ENCODE data around the gene DSN1. TPM values are rescaled to one million over a fixed set of nuclear protein-coding genes. Genes with fewer than 3 reads are reported as not detected.

Gene DSN1
- total and polyA plus RNA-seq, 7 donors: 4.4 to 11.7 (median 6.4) TPM

DNA sequence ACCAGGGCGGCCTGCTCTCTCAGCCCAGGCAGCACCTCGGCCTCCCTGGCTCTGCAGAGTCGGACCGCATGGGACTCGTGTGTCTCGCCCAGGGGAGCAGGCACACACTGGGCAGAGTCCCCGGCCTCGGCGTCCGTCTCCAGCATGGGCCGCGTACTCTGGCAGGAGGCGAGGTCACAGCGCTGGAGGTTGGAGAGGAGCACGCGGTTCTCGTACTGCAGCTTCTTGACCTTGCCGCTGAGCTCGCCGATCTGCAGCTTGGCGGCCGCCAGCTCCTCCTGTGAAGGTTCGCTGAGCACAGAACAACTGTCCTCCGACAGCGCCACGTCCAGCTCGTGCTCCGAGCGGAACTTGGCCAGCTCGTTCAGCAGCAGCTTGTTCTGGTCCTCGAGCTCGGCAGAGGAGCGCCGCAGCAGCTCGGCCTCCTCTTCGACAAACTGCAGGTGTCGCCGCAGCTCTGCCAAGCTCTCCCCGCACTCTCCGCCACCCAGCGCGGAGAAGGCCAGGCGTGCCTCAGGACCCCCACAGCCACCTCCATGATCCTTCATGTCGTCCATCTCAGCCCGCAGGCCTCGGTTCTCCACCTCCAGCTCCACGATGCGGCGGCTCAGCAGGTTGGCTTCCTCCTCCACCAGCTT lies 42.0 kb upstream of the DSN1 start:
- Histone ChIP-seq H3K4me3 (no peak overlapping the region), H3K36me3 (peaks cover 9 to 79% (median 46%) of the 10 kb centered on the region in 4 donors), H3K27me3 (no peaks in the 10 kb centered on the region), H3K9me3 (no peaks in the 10 kb centered on the region), H3K4me1 (peaks cover 0 to 12% (median 10%) of the 10 kb centered on the region in 4 donors), H3K27ac (no peak overlapping the region)
- intact Hi-C loops (cut with DNase I): loop anchor here (10.0 kb wide), 1 partner anchor 49 kb away; a partner anchor contains a TSS
- 95 to 96% methylated on average over 49 of the region's 49 CpGs for WGBS, 2 donors
- TF ChIP-seq EP300 (IDR thresholded peaks at IDR 0.05) (no peak), POLR2AphosphoS5 (IDR thresholded peaks at IDR 0.05) (no peak)
- no peak for DNase-seq

DNA sequence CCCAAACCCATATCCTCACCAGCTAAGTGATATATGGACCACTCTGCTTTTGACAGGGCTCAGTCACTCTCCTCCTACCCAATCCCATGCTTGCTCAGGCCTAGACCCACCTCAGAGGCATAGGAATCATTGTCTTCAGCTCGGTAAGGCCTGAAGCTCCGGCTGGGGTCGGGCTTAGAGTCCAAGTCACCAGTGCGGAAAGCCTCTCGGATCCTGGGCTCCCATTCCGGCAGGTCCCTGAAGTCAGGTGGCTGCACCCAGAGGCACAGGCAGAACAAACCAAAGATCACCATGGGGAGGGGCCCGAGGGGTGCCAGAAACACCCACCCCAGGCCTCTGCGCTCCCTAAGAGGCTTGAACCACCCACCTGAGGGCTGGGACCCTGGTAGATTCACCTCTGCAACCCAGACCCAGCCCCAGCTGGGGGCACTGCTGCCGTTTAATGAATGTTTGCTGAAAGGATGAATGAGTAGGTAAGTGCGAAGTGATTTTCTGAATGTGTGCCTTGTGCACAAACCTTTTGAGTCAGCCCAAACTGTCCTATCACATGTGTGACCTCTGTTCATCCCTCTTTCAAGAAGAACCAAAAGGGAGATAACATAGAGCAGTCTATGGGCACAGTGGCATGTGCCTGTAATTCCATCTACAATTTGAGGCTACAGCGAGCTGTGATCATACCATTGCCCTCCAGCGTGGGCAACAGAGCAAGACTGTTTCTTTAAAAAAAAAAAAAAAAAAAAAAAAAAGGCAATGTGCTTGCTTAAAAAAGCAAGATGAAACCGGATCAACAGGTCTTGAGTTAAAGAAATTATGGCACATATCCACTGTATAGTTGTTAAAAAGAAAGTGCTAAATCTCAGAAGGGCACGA lies 39.3 kb upstream of the DSN1 start:
- intact Hi-C loops (cut with DNase I): loop anchor here (10.0 kb wide), 1 partner anchor 52 kb away; a partner anchor contains a TSS
- H3K9me3 ChIP-seq: no peaks in the 10 kb centered on the region
- no peaks in the 10 kb centered on the region for H3K4me1 ChIP-seq
- no peak overlapping the region for H3K27ac ChIP-seq
- H3K36me3 ChIP-seq: peaks cover 19 to 92% (median 62%) of the 10 kb centered on the region in 4 donors
- TF ChIP-seq POLR2AphosphoS5 (IDR thresholded peaks at IDR 0.05) (no peak), EP300 (IDR thresholded peaks at IDR 0.05) (no peak), POLR2A (IDR thresholded peaks at IDR 0.05) (no peak)
- TF ChIP-seq, protein P1, sequence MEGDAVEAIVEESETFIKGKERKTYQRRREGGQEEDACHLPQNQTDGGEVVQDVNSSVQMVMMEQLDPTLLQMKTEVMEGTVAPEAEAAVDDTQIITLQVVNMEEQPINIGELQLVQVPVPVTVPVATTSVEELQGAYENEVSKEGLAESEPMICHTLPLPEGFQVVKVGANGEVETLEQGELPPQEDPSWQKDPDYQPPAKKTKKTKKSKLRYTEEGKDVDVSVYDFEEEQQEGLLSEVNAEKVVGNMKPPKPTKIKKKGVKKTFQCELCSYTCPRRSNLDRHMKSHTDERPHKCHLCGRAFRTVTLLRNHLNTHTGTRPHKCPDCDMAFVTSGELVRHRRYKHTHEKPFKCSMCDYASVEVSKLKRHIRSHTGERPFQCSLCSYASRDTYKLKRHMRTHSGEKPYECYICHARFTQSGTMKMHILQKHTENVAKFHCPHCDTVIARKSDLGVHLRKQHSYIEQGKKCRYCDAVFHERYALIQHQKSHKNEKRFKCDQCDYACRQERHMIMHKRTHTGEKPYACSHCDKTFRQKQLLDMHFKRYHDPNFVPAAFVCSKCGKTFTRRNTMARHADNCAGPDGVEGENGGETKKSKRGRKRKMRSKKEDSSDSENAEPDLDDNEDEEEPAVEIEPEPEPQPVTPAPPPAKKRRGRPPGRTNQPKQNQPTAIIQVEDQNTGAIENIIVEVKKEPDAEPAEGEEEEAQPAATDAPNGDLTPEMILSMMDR (IDR thresholded peaks at IDR 0.05): no peak
- DNase-seq: no peak
- H3K27me3 ChIP-seq: no peaks in the 10 kb centered on the region
- no peak overlapping the region for H3K4me3 ChIP-seq
- WGBS, 2 donors: 57 to 80% methylated on average over 14 of the region's 14 CpGs

DNA sequence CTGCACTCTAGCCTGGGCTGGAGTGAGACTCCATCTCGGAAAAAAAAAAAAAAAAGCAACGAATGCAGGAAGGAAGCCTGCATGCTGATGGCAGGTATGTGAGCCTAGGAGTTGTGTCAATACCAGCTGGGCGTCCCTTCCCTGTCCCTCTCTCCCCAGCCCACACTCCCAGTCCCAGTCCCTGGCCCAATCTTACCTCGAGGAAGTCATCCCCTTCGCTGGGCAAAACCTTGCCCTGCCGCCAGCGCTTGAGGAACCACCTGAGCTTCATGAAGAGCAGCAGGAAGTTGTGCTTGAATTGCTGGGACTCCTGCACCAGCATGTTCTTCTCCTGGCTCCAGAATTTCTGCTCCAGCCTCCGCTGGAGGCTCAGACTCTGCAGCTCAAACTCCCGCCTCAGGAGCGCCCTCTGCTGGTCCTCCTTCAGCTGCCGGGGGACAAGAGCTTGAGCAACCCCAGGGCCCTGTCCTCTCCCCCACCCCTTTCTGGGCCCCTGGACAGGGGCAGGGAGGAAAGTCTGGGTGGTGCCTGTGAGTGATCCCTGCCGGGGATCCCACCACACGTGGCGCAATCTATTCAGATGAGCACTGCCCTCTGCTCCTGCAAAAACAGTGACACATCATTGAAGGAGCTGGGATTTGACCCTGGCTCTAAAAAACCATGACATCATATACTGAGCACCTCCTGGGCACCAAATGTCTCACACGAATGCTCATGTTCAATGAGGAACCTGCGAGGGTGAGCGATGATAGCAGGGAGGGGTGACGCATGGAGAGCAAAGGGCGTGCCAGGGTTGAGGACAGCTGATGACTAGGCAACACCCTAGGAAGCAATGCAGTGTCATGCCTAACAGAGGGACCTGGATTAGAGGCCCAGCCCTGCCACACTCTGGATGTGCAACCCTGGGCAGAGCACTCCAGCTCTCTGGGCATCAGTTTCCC lies 35.0 kb upstream of the DSN1 start:
- Histone ChIP-seq H3K27ac (peak overlapping the region in 2 of 4 donors; percentile 4 to 22), H3K9me3 (no peaks in the 10 kb centered on the region), H3K4me3 (no peak overlapping the region), H3K36me3 (peaks cover 26 to 90% (median 70%) of the 10 kb centered on the region in 4 donors), H3K4me1 (no peaks in the 10 kb centered on the region), H3K27me3 (no peaks in the 10 kb centered on the region)
- 51 to 69% methylated on average over 19 of the region's 19 CpGs for WGBS, 2 donors
- intact Hi-C loops (cut with DNase I): no loop called here
- TF ChIP-seq POLR2A (IDR thresholded peaks at IDR 0.05) (no peak), EP300 (IDR thresholded peaks at IDR 0.05) (no peak)
- TF ChIP-seq, protein P1 (IDR thresholded peaks at IDR 0.05): peak; percentile 16 to 63 (median 61)
- peak; percentile 79 for DNase-seq

DNA sequence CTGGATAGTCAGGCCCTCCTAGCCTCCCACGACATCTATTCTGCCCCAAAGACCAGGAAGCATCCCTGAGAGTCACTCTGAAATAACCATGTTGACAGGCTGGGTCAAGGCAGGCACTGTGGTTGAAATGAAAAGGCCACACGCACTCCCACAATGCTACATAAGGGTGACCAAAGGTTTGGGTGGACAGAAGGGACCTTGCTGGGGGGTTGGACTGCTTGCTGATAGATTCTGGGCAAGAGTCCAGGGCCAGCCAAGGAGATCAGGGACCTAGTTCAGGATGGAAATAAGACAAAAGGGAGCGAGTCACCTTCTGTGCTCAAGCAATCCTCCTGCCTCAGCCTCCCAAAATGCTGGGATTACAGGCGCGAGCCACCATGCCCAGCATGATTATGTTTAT lies 32.5 kb upstream of the DSN1 start:
- no peak overlapping the region for H3K4me3 ChIP-seq
- no peak overlapping the region for H3K27ac ChIP-seq
- intact Hi-C loops (cut with DNase I): no loop called here
- peaks cover 0 to 5% (median 0%) of the 10 kb centered on the region in 4 donors for H3K4me1 ChIP-seq
- no peak for DNase-seq
- peaks cover 43 to 94% (median 73%) of the 10 kb centered on the region in 4 donors for H3K36me3 ChIP-seq
- 96 to 97% methylated on average over 5 of the region's 5 CpGs for WGBS, 2 donors
- H3K9me3 ChIP-seq: no peaks in the 10 kb centered on the region
- H3K27me3 ChIP-seq: no peaks in the 10 kb centered on the region
- no peak for TF ChIP-seq POLR2A (IDR thresholded peaks at IDR 0.05)
- TF ChIP-seq EP300 (IDR thresholded peaks at IDR 0.05): no peak
- TF ChIP-seq, protein P1 (IDR thresholded peaks at IDR 0.05): no peak
- TF ChIP-seq POLR2AphosphoS5 (IDR thresholded peaks at IDR 0.05): no peak

Measured in sigmoid colon (tissue), 7 donors.